Forelimb muscle (tissue), 1 donor: ENCODE results near the gene CDC123. TPM values are rescaled to one million over a fixed set of nuclear protein-coding genes. Genes with fewer than 3 reads are reported as not detected.
"Not testable (repeated sequence)": the region's sequence is repeated elsewhere in the genome, so short reads cannot be mapped to it uniquely, and the experiment has no call there.

ENCODE experiments used
- DNase-seq: peaks from one replicate; pipeline ENCODE4 v3.0.0-alpha.2; 2013; ENCODE audit warnings: low read depth
- polyA plus RNA-seq: library from polyadenylated mRNA; unstranded; fragments of 120-200 nt; gene quantifications from one replicate; pipeline ENCODE4 v1.2.1, GENCODE V29; 2013; ENCODE audit not compliant: insufficient read length

Gene CDC123
- polyA plus RNA-seq, 1 donor, result 81.3 TPM

DNA sequence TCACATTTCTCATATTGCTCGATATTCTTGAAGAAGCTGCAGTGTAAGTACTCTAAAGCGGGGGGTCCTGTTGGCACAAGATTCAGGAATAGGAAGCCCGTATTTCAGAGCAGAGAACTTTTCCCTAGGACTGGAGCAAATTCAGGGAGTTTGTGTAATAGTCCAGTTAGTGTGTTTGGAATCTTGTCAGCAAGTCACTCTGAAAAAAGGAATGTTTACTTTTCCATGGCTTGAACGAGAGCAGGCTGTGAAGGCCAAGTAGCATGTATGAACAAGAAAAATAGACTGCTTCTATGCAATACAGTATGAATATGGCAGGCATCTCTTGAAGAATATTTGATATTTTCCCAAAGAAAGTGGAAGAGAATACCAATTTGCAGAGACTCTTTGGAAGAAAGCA is 39.8 kb downstream of the CDC123 start:
- DNase-seq, result no peak

DNA sequence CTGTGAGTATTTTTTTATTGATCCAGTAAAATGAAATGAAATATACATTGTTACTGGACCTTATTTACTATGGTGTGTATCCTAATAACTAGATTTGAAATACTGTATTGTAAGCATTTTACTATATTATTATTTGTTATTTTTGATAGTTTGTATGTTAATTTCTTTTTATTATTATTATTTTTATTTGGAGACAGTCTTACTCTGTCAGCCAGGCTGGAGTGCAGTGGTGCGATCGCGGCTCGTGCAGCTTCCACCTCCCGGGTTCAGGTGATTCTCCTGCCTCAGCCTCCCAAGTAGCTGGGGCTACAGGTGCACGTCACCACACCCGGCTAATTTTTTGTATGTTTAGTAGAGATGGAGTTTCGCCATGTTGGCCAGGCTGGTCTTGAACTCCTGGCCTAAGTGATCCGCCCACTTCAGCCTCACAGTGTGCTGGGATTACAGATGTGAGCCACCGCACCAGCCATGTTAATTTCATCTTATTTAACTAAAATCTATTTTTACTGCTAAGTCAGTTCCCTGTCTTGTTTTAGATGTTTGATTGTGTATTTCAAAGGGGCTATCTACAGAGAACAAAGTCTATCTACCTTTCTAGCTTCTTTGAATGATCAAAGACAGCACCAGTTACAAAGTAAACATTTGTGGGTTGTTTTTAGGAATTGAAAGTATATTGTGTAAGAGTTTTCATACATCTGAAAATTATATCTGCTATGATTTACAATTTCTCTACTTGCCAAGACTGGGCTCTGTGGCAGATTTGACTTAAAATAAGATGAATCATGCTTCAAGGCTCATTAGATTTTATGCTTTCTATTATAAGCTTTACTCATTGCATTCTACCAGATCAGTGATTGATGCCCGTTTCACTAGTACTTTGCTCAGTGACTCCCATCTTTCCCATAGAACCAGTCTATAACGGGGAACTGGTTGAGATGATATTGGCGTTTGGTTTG is 41.6 kb downstream of the CDC123 start:
- DNase-seq, result no peak

DNA sequence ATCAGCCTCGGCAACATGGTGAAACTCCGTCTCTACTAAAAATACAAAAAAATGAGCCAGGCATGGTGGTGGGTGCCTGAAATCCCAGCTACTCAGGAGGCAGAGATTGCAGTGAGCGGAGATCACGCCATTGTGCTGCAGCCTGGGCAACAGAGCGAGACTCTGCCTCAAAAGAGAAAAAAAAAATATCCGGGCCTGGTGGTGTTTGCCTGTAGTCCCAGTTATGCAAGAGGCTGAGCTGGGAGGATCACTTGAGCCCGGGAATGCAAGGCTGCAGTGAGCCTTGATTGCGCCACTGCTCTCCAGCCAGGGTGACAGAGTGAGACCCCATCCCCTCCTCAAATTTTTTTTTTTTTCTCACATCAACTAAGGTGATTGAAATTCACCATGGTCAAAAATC is 42.8 kb downstream of the CDC123 start:
- no peak for DNase-seq

DNA sequence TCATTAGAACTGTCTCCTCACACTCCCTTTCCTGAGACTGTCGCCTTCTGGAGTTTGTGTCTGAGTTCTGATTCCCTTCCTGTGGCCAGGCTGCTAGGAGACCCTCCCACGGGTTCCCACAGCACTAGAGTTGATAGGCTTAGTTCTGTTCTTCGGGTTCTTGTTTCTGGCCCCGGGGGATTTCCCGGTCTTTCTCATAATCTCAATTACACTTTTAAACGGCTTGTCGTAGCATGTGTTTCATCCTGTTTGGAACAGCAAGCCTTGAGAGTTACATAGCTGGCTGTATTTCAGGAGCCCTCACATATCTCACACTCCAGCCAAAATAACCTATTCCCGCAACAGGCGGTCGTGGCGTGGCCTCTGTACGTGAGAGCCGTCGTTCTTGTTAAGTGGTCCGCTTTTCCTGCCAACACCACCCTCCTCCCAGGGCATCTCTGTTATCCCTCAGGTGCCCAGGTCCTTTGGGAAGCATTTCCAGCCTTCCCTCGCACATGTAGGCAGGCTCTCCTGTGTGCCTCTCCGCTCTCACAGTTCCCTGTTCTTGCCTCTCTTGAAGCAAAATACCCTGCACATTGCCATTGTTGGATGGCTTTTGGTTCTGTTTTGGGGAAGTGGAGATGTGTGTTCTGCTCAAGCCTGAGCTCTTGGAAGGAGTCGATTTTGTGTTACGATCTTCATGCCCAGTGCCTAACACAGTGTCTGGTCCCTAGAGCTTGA is 46.0 kb downstream of the CDC123 start:
- DNase-seq, result no peak

DNA sequence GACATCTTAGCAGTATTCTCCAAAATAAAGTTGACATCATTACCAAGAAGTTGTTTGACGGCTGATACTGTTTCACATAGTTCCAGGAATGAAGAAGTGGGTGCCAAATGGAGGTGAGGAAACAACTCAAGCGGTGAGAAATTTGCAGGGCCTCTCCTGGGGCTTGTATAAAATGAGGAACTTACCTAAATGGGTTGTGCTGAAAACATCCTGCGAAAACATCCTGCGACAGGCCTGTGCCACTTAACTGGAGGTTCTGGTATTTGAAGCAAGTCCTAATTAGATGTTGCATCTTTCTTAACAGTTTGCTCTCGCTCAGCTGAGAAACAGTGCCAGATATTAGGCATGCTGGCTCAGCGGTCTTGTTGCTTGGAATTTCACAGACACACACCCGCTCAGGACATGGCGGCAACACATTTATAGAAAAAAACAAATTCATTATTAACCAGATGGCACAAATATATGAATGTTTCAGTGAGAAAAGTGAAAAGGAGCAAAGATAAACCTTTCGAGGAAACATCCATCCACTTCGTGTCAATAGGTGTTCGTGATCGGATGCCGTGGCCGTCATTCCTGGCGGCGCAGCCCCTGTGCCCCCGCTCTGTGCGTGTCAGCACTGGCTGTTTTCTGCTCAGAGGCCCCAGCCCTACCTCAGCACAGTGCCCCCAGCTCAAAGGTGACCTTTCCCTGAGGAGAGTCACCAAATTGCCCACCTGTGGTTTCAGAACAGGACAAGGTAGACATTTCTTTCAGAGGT is 48.1 kb downstream of the CDC123 start:
- DNase-seq, result no peak

DNA sequence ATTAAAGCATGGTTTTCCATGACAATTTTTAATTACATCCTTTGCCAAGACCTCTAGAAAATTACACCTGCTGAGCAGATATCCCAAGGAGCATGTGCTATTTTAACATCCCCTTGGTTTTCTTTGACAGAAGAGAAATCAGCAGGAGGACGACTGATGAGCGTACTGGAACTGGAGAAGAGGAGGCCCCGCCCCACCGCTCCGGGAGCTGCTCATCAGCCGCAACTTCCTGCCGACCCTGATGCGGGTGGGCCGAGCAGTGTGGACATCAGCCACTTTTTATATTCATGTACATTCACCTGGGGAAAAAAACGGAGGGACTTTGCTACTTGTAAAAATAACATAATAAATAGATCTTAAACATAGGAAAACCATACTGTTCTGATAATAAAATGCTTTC is 54.2 kb downstream of the CDC123 start:
- no peak for DNase-seq

DNA sequence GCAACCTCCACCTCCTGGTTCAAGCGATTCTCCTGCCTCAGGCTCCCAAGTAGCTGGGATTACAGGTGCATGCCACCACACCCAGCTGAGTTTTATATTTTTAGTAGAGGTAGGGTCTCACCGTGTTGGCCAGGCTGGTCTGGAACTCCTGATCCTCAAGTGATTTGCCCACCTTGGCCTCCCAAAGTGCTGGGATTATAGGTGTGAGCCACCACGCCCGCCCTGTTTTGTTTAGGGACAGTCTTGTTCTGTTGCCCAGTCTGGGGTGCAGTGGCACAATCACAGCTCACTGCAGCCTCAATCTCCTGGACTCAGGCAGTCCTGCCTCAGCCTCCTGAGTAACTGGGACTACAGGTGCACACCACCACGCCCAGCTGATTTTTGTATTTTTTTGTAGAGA is 54.7 kb downstream of the CDC123 start:
- not testable (repeated sequence) for DNase-seq

DNA sequence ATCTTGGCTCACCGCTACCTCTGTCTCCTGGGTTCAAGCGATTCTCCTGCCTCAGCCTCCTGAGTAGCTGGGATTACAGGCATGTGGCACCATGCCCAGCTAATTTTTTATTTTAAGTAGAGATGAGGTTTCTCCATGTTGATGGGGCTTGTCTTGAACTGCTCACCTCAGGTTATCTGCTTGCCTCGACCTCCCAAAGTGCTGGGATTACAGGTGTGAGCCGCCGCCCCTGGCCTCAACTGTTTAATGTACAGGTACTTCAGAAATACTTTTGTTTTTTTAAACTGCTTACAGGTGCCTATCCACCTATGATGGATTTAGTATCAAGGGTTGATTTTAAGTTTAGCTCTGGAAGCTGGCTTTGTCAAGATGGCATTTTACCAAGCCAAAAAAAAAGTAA is 55.6 kb downstream of the CDC123 start:
- no peak for DNase-seq

DNA sequence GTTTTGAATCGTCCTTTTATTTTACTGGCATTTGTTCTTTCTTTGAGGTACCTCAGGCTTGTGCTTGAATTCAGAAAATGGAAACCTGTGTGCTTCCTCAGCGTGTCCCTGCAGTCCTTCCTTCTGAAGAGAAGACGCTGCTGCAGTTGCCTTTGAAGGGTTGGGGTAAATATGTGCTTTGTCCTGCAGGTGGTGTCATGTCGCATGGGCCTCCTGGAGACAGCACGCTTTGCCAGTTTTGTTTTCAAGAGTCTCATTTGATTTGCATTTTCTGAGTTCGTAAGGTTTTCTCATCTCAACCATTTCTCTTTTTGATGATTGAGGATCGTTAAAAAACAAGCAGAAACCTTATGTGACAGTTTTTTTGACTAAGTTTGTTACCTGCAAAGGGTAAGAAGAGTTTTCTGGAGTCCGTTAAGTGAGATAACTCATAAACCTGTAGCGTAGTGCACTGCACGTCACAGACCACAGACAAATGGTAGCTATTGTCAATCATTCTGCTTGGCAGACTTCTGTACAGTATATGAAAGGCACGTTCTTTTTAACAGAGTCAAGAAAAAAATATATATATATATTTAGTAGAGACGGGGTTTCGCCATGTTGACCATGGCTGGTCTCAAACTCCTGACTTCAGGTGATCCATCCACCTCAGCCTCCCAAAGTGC is 57.0 kb downstream of the CDC123 start:
- no peak for DNase-seq

DNA sequence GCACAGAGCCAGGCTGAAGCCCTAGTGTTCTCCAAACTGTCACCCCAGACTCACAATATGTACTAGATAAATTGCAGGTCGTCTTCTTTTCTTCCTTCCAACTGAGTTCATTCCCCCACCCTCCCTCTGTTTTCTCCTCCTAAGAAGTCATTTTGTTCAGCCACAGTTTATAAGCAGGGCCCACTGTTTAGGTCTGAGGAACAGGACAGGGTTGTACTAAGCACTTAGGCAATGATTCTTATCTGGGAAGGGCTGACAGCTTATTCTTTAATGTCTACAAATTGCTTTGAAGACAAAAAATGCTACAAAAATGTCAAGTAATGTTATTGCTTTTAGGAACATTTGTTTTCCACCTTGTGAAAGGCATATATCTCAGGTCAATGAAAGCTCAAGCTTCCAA is 59.1 kb downstream of the CDC123 start:
- no peak for DNase-seq

DNA sequence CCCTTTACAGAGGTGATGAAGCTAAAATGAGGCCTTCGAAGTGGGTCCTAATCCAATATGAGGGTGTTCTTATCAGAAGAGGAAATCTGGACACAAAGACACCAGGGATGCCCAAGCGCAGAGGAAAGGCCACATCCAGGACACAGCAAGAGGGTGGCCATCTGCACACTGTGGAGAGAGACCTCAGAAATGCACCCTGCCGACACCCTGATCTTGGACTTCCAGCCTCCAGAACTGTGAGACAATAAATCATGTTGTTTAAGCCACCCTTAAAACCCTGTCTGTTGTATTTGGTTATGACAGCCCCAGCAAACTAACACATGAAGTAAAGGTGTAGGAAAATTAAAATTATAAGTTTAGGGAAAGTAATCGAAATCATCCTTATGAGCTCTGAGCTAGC is 64.0 kb downstream of the CDC123 start:
- no peak for DNase-seq

DNA sequence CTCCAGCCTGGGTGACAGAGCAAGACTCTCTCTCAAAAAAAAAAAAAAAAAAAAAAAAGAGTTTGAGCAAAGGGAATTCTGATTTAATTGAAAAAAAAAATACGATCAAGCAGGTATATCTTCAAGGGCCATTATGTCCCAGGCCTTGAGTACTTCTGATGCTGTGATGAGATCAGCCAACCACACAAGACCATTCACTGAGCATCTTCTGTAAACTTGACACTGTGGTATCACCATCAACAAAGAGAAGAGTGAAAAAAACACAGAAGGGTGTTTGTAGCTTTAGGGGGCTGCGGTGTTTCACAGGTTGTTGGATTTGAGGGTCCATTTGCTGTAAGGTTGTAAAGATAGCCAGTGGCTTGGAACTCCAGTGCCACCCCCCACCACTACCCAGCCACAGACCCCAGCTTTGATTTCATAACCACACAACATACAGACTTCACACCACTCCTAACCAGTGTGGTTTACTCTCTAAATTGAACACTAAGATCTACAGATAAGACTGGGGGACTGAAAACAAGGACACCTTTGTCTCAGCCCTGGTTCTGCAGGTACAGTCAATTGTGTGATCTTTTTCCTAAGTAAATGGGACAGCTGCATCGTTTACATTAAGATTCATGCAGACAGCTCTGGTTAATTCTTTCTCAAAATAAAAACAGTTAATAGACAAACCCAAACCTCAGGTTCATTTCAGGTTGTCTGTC is 66.4 kb downstream of the CDC123 start:
- DNase-seq, result no peak

DNA sequence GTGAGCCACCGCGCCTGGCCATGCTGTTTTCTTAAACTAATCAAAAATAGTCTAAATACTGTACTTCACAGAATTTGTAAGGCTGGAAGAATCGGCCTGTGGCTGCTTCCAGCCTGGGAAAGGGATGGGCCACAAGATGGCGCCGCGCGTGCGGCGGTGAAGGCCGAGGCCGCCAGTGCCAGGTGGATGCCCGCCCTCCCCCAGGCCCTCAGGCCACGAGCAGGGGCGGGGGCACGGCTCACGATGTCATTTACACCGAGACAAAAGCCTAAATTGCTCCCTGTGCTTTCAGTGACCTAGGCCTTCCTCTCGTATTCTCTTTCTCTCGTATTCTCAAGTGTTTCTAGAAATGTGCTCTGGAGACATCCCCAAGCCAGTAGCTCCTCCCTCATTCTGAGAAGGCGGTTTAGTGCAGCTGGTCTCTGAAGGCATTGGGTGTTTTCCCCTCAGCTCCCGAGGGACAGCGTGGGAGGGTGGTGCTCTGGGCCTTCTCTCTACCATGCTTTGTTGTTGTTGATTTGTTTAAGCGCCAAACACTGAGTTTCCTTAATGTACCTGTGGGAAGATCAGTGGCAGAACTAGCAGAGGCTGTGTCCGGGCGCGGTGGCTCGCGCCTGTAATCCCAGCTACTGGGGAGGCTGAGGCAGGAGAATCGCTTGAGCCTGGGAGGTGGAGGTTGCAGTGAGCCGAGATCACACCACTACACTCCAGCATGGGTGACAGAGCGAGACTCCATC is 68.4 kb downstream of the CDC123 start:
- peak; percentile 32 for DNase-seq

DNA sequence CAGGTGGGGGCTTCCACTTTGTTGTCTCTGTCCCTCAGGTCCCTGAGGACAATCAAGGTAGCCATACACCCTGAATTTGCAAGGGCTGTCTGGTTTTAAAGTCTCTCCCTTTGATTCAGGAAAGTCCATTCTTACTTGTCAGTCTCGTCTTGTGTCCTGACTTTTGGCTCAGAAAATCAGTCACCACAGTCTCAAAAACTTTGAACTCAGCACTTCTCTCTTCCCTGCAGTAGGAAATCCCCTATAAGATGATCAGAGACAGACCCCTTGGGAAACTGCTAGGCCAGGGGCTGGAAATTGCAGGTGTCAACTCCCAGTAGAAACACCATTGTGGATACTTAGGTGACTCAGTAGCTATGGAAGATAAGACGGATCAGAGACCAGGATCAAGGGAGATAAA is 73.1 kb downstream of the CDC123 start:
- DNase-seq, result no peak

DNA sequence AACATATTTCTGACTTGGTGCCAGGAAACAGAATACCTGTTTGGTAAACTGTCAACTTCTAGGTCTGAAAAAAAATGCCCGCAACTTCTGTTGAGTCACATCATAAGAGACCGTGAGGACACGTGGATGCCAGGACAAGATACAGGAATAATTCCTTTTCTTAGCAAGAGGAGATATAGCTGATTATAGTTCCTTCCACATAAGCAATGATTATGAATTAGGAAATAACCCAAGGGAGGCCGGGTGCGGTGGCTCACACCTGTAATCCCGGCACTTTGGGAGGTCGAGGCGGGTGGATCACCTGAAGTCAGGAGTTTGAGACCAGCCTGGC is 75.2 kb downstream of the CDC123 start:
- no peak for DNase-seq

DNA sequence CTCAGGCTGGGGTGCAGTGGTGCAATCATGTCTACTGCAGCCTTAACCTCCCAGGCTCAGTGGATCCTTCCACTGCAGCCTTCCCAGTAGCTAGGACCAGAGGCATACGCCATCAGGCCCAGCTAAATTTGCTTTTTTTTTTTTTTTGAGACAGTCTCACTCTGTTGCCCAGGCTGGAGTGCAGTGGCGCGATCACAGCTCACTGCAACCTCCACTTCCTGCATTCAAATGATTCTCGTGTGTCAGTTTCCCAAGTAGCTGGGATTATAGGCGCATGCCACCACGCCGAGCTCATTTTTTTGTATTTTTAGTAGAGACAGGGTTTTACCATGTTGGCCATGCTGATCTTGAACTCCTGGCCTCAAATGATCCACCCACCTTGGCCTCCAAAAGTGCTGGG is 81.9 kb downstream of the CDC123 start:
- DNase-seq, result not testable (repeated sequence)

DNA sequence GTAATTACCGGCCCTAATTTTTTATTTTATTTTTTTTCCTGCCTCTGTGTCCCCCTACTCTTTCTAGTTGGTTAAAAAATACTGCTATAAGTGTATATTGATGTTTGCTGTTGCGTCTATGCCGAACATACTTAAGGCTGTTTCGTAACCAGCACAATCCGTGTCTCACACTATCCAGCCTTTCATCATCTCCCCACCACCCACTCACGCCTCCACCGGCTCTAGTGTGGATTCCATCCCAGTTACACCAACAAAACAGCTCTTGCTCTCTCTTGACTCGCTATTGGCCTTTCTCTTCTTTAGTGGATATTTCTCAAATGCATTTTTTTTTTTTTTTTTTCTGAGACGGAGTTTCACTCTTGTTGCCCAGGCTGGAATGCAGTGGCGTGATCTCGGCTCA is 83.3 kb downstream of the CDC123 start:
- DNase-seq, result no peak

DNA sequence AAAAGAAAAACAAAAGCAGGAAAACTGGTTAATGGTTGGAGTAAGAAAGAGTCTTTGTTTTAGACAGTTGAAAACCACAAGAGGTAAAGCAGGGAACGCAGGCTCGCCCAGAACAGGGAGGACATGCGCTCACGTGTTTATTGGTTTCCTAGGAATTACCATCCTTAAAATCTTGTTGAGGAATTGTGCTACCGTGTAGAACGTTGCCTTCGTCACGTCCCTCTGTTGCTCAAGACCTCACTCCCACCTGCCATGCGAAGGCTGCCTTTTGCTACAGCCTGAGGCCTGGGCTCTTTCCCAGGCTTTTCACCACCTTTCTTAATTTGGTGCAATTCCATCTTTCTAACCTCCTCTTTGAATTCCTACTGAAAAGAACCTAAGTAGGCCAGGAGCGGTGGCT is 91.8 kb downstream of the CDC123 start:
- DNase-seq, result no peak

DNA sequence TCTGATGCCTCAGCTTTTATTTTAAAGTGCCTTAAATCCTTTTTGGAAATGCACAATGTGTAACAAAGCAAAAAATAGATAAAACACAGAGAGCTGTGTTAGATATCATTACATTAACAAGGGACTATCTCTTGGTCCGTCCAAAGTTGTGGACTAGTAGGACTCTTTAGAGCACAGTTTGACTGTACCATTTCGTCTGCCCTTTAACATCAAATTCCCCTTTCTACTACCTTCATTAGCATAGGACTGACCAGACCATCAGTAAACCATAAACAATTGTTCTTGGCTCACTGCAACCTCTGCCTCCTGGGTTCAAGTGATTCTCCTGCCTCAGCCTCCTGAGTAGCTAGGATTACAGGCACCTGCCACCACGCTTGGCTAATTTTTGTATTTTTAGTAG is 101.8 kb downstream of the CDC123 start:
- DNase-seq, result not testable (repeated sequence)

DNA sequence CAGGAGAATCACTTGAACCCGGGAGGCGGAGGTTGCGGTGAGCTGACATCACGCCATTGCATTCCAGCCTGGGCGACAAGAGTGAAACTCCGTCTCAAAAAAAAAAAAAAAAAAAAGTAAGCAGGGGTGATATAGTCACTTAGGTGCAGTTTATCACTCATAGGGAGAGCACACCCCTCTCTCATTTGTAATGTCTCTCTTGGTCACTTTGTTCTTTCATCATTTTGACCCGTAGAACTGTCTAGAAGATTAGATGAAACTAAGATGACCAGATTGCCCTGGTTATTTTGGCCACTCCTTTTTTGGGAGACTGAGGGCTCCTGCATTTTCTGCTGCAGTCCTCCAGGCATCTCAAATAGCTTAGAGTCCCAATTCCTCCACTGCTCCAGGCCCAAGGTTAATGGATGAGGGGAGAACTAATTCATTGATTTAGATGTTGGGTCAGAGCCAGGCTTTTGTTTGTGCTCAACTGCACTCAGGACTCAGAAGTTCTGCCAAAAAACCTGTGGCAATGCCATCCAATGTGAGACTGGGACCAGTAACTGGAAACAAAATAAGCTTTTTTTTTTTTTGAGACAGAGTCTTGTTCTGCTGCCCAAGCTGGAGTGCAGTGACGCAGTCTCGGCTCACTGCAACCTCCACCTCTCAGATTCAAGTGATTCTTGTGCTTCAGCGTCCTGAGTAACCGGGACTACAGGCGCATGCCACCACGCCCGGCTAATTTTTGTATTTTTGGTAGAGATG is 103.4 kb downstream of the CDC123 start:
- no peak for DNase-seq
